ENCODE data around the gene SUFU.
A peak's percentile ranks its signal among the peaks of the same experiment; 100 is the strongest.

Gene SUFU

GRCh38 chr10:102555781-102556328, 52.1 kb downstream of the SUFU start:
- DNase-seq, result no peak

GRCh38 chr10:102557569-102557968, 53.8 kb downstream of the SUFU start:
- no peak for DNase-seq

- DNase-seq, result no peak
Observed at GRCh38 chr10:102559764-102560163, 56.0 kb downstream of the SUFU start.

- DNase-seq, result no peak
Observed at GRCh38 chr10:102564209-102564834, 60.5 kb downstream of the SUFU start.

- no peak for DNase-seq
Observed at GRCh38 chr10:102565793-102566192, 62.0 kb downstream of the SUFU start.

GRCh38 chr10:102578782-102579181, 75.0 kb downstream of the SUFU start:
- no peak for DNase-seq

- no peak for DNase-seq
Observed at GRCh38 chr10:102579328-102579727, 75.6 kb downstream of the SUFU start.

GRCh38 chr10:102580230-102580629, 76.5 kb downstream of the SUFU start:
- DNase-seq, result no peak

- no peak for DNase-seq
Observed at GRCh38 chr10:102581401-102581800, 77.6 kb downstream of the SUFU start.

- DNase-seq, result no peak
Observed at GRCh38 chr10:102581981-102582580, 78.3 kb downstream of the SUFU start.

- DNase-seq, result peak; percentile 25 to 43
Observed at GRCh38 chr10:102583435-102584417, 80.0 kb downstream of the SUFU start.

- no peak for DNase-seq
Observed at GRCh38 chr10:102585026-102585425, 81.3 kb downstream of the SUFU start.

- DNase-seq, result no peak
Observed at GRCh38 chr10:102586858-102587257, 83.1 kb downstream of the SUFU start.

- no peak for DNase-seq
Observed at GRCh38 chr10:102588875-102589274, 85.1 kb downstream of the SUFU start.

- no peak for DNase-seq
Observed at GRCh38 chr10:102593074-102593803, 89.5 kb downstream of the SUFU start.

- DNase-seq, result no peak
Observed at GRCh38 chr10:102593804-102594079, 90.0 kb downstream of the SUFU start.

- no peak for DNase-seq
Observed at GRCh38 chr10:102595293-102595692, 91.5 kb downstream of the SUFU start.

- DNase-seq, result no peak
Observed at GRCh38 chr10:102595897-102596296, 92.1 kb downstream of the SUFU start.

- DNase-seq, result no peak
Observed at GRCh38 chr10:102596506-102596971, 92.8 kb downstream of the SUFU start.

GRCh38 chr10:102597131-102597991, 93.6 kb downstream of the SUFU start:
- no peak for DNase-seq

GRCh38 chr10:102598243-102598642, 94.5 kb downstream of the SUFU start:
- no peak for DNase-seq
